WTC11 (cell line): ENCODE data around the gene GLT1D1. TPM values are rescaled to one million over a fixed set of nuclear protein-coding genes. Genes with fewer than 3 reads are reported as not detected.

ENCODE experiments used
- ATAC-seq: fragments of 200-7000 bp; cut with Tn5 transposase; 2 replicates; pipeline ENCODE4 v1.10.0; 2021; ENCODE audit warnings: mild to moderate bottlenecking, moderate library complexity
- CTCF ChIA-PET: fragments of 300-600 bp; sonication (Branson Sonifier 250); formaldehyde crosslinking; loops from one replicate; lab custom pipeline; 2021; ENCODE audit warnings: antibody characterized with exemption; lab: Charles Lee
- POLR2A ChIA-PET: fragments of 350-600 bp; sonication (Branson Sonifier 250); formaldehyde crosslinking; loops from one replicate; lab custom pipeline; 2021; ENCODE audit warnings: antibody characterized with exemption; lab: Charles Lee
- DNase-seq: peaks from one replicate; pipeline ENCODE4 v3.0.0; 2021; ENCODE audit warnings: low spot score
- H3K27ac Mint-ChIP-seq: 2 replicates; pipeline ENCODE4 v1.8.0; 2021; ENCODE audit warnings: mixed read lengths
- H3K27me3 Mint-ChIP-seq: 2 replicates; pipeline ENCODE4 v1.8.0; 2021; ENCODE audit warnings: low read depth, mild to moderate bottlenecking, moderate library complexity, mixed read lengths
- H3K36me3 Mint-ChIP-seq: 2 replicates; pipeline ENCODE4 v1.8.0; 2021; ENCODE audit warnings: mixed read lengths
- H3K4me1 Mint-ChIP-seq: 2 replicates; pipeline ENCODE4 v1.8.0; 2022; ENCODE audit warnings: mixed read lengths
- H3K4me3 Mint-ChIP-seq: 2 replicates; pipeline ENCODE4 v1.8.0; 2021; ENCODE audit warnings: mild to moderate bottlenecking, moderate library complexity, mixed read lengths
- H3K9me3 Mint-ChIP-seq: 2 replicates; pipeline ENCODE4 v1.8.0; 2021; ENCODE audit warnings: mixed read lengths
- ATF6 ChIP-seq: sonication (generic); formaldehyde crosslinking; IDR thresholded peaks from 2 replicates; pipeline ENCODE4 v1.8.1; 2023; ENCODE audit warnings: mild to moderate bottlenecking, missing genetic modification reagents
- CREB1 ChIP-seq: sonication (generic); formaldehyde crosslinking; IDR thresholded peaks from 2 replicates; pipeline ENCODE4 v1.8.0; 2023; ENCODE audit warnings: mild to moderate bottlenecking, missing genetic modification reagents
- CTCF ChIP-seq: fragments of 200-600 bp; IDR thresholded peaks from 2 replicates; pipeline ENCODE4 v1.8.0; 2022; ENCODE audit warnings: antibody characterized with exemption
- E2F4 ChIP-seq: sonication (generic); formaldehyde crosslinking; IDR thresholded peaks from 2 replicates; pipeline ENCODE4 v1.8.1; 2022; ENCODE audit warnings: low read depth, mild to moderate bottlenecking, moderate library complexity, missing genetic modification reagents, borderline replicate concordance
- ESRRA ChIP-seq: sonication (generic); formaldehyde crosslinking; IDR thresholded peaks from 2 replicates; pipeline ENCODE4 v1.8.1; 2022; ENCODE audit warnings: mild to moderate bottlenecking, missing genetic modification reagents, borderline replicate concordance
- FOXK1 ChIP-seq: sonication (generic); formaldehyde crosslinking; IDR thresholded peaks from 2 replicates; pipeline ENCODE4 v1.8.0; 2022; ENCODE audit warnings: mild to moderate bottlenecking, moderate library complexity, missing genetic modification reagents
- GRHL2 ChIP-seq: fragments of 250-450 bp; sonication (Bioruptor Pico); IDR thresholded peaks from 2 replicates; pipeline ENCODE4 v1.8.0; 2022; ENCODE audit warnings: mild to moderate bottlenecking, moderate library complexity; ENCODE audit not compliant: insufficient replicate concordance, severe bottlenecking
- HMGXB4 ChIP-seq: sonication (generic); formaldehyde crosslinking; IDR thresholded peaks from 2 replicates; pipeline ENCODE4 v1.8.1; 2023; ENCODE audit warnings: mild to moderate bottlenecking, moderate library complexity, missing genetic modification reagents
- IRF2 ChIP-seq: sonication (generic); formaldehyde crosslinking; IDR thresholded peaks from 2 replicates; pipeline ENCODE4 v1.8.0; 2022; ENCODE audit warnings: low read depth, missing genetic modification reagents, borderline replicate concordance
- NFE2L1 ChIP-seq: sonication (generic); formaldehyde crosslinking; IDR thresholded peaks from 2 replicates; pipeline ENCODE4 v1.8.1; 2023; ENCODE audit warnings: missing genetic modification reagents
- PRRX2 ChIP-seq: fragments of 250-450 bp; sonication (Bioruptor Pico); IDR thresholded peaks from 2 replicates; pipeline ENCODE4 v1.8.0; 2021; ENCODE audit warnings: mild to moderate bottlenecking
- SP1 ChIP-seq: sonication (generic); formaldehyde crosslinking; conservative IDR thresholded peaks from 2 replicates; pipeline ENCODE4 v1.8.1; 2022; ENCODE audit warnings: missing genetic modification reagents
- ZNF219 ChIP-seq: sonication (generic); formaldehyde crosslinking; IDR thresholded peaks from 2 replicates; pipeline ENCODE4 v1.8.0; 2023; ENCODE audit warnings: missing genetic modification reagents, mild to moderate bottlenecking, borderline replicate concordance
- ZNF281 ChIP-seq: sonication (generic); formaldehyde crosslinking; IDR thresholded peaks from 2 replicates; pipeline ENCODE4 v1.8.0; 2023; ENCODE audit warnings: mild to moderate bottlenecking, missing genetic modification reagents
- ZNF423 ChIP-seq: fragments of 250-450 bp; sonication (Bioruptor Pico); IDR thresholded peaks from 2 replicates; pipeline ENCODE4 v2.1.2; 2022; ENCODE audit warnings: mild to moderate bottlenecking, moderate library complexity
- ZNF671 ChIP-seq: fragments of 250-450 bp; sonication (Bioruptor Pico); IDR thresholded peaks from 2 replicates; pipeline ENCODE4 v1.8.0; 2021; ENCODE audit warnings: mild to moderate bottlenecking
- total RNA-seq: library from RNA; stranded (reverse); gene quantifications from 3 replicates; pipeline ENCODE4 v1.2.3, GENCODE V29; 2021

Gene GLT1D1
- total RNA-seq, 1 experiment from 2014 or later = 1.5 TPM

GRCh38 chr12:128863957-128864356 lies 10.7 kb downstream of the GLT1D1 start (continued):
- TF ChIP-seq HMGXB4 = no peak
- no peak for TF ChIP-seq SP1 (CRISPR knock-in tag)
- TF ChIP-seq CTCF = no peak
- TF ChIP-seq ZNF671 (CRISPR knock-in tag) = no peak
- TF ChIP-seq ESRRA (CRISPR knock-in tag) = no peak
- no peak for TF ChIP-seq ZNF219

- Mint-ChIP-seq H3K4me1 (no peaks in the 10 kb centered on the region), H3K36me3 (peaks cover 53% of the 10 kb centered on the region), H3K27ac (no peak overlapping the region), H3K27me3 (peaks cover 12% of the 10 kb centered on the region), H3K9me3 (peaks cover 44% of the 10 kb centered on the region), H3K4me3 (no peak overlapping the region)
- ChIA-PET POLR2A (no interaction called here), CTCF (interaction anchor here (0.7 kb wide), 1 partner anchor 96 kb away, joined by 4 read pairs; no protein-coding TSS in a partner anchor)
- no peak for ATAC-seq
- TF ChIP-seq E2F4 (CRISPR knock-in tag) = no peak
- no peak for TF ChIP-seq ATF6
- TF ChIP-seq ZNF423 = no peak
- TF ChIP-seq IRF2 (CRISPR knock-in tag) = no peak
- no peak for TF ChIP-seq CREB1
- TF ChIP-seq ZNF281 (CRISPR knock-in tag) = no peak
- TF ChIP-seq NFE2L1 (CRISPR knock-in tag) = no peak
- no peak for TF ChIP-seq PRRX2 (CRISPR knock-in tag)
- no peak for TF ChIP-seq GRHL2
- no peak for TF ChIP-seq FOXK1 (CRISPR knock-in tag)
- DNase-seq = no peak
Measured at GRCh38 chr12:128864516-128865186, 11.4 kb downstream of the GLT1D1 start.
